Measurements from ENCODE around the gene DDN.

The DDN gene

DNA sequence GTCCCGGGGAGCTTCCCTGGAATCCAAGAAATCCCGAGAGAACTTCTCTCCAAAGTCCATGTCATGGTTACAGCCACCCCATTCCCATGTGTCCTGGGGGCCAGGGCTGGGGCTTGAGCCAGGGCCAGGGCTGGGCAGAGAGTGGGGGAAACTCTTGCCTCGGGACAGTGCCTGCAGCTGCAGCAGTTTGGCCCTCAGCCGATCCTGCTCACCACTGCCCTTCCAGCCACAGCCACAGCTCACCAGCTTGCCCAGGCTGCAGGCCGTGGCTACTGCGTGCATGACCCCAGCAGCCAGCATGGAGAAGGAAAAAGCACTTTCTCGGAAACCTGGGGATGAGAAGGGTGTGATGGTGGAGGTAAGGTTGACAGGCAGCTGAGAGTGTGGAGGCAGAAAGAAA, 31.2 kb downstream of the DDN start:
- no peak for DNase-seq (ENCODE audit: low read depth in 4 of 4, low spot score in 1 of 4)

DNA sequence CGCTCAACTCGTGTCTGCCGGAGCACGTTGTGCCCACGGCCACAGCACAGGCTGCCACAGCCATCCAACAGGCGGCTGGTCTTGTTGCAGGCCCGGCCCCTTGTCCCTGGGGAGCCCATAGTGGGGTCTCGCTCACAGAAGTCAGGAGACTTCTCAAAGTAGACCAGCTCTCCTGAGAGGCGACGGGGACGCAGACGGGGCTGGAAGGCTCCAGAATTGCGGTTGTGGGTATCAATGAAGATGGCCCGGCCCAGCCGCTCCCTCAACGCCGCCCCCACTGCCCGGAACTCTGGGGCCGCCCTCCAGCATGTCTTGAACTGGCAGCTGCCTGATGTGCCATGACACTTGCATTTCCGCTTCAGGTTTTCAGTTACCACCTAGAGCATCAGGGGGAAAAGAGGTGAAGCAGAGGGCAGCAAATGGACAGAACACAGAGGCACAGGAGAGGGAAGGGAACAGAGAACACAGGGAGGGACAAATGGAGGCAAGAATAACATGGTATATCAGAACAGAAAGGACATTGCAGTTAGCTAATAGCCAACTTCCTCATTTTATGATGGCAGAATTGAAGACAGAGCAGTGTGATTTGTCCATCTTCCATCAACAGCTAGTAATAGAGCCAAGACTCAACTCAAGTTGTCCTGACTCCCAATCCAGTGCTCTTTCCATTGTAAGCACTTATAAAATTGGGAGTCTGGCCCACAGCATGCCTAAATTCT, 32.8 kb downstream of the DDN start:
- no peak for DNase-seq (ENCODE audit: low read depth in 4 of 4, low spot score in 1 of 4)

- DNase-seq (ENCODE audit: low read depth in 4 of 4, low spot score in 1 of 4): no peak
These were observed 33.8 kb downstream of the DDN start for GRCh38 chr12:48965298-48965838.

- DNase-seq (ENCODE audit: low read depth in 4 of 4, low spot score in 1 of 4): no peak
These were observed 37.4 kb downstream of the DDN start for GRCh38 chr12:48961801-48962200.

DNA sequence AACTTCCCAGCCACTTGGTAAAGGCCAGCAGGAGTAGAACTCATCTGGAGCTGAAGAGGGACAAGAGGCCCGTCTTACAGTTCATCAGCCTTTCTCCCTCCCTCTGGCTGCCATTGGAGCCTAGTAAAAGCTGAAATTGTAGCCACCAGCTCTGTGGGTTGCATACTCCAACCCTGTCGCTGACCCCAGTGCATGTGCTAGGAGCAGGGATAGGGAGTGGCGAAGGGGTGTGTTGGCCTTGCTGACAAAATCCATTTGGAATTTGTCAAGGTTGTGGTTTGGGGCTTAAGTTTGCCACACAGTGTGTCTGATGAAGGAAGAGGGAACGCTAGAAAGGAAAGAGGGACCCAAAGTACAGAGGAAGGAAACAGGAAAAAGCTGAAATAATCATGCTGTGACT, 37.8 kb downstream of the DDN start:
- no peak for DNase-seq (ENCODE audit: low read depth in 4 of 4, low spot score in 1 of 4)

DNA sequence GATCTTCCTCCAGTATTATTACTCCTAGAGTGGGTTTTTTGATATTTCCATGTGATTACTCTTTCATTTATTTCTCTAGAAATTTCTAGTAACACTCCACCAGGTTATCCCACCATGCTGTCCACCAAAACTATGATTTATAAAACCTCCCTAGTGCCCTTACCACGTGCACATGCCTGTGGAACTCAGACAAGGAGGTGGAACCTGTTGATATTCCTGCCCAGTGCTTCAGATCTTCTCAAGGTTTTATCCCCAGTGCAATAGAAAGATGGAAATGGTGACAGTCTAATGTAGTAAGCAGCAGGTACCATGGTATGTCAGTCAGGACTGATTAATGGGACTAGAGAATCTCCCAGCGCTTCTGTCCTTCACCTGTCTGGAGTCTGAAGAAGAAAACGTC, 38.3 kb downstream of the DDN start:
- no peak for DNase-seq (ENCODE audit: low read depth in 4 of 4, low spot score in 1 of 4)

GRCh38 chr12:48958049-48958388, 41.2 kb downstream of the DDN start:
- no peak for DNase-seq (ENCODE audit: low read depth in 4 of 4, low spot score in 1 of 4)

- peak; percentile 79 to 91 (median 88) for DNase-seq (ENCODE audit: low read depth in 4 of 4, low spot score in 1 of 4)
These were observed 41.8 kb downstream of the DDN start, which contains the start of gene ARF3 for GRCh38 chr12:48957141-48958048. TSS of gene ARF3 (minus strand) at chr12:48957487. CDS start at chr12:48941095, 16,392 bp downstream.

- no peak for DNase-seq (ENCODE audit: low read depth in 4 of 4, low spot score in 1 of 4)
These were observed 42.7 kb downstream of the DDN start for GRCh38 chr12:48956279-48957140.

GRCh38 chr12:48954841-48955501, 44.2 kb downstream of the DDN start:
- DNase-seq (ENCODE audit: low read depth in 4 of 4, low spot score in 1 of 4): no peak

DNA sequence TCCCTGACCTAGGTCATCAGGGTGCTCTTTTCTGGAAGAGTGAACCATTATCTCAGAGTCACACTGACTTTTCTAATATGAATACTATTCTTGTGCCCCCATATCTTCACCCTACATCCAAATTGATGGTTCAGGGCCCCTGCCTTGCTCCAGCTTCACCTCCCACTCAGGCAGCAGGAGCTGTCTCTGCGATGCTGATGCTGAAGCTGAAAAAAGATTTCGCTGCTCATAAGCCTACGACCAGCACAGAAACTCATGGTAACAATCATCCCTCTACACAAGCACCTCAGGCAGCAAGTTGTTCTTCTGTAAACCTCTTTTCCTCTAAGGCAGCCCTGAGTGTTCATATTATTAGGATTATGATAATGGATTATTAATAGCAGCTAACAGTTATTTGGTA, 45.1 kb downstream of the DDN start:
- DNase-seq (ENCODE audit: low read depth in 4 of 4, low spot score in 1 of 4): no peak

GRCh38 chr12:48952691-48953090, 46.5 kb downstream of the DDN start:
- DNase-seq (ENCODE audit: low read depth in 4 of 4, low spot score in 1 of 4): no peak

DNA sequence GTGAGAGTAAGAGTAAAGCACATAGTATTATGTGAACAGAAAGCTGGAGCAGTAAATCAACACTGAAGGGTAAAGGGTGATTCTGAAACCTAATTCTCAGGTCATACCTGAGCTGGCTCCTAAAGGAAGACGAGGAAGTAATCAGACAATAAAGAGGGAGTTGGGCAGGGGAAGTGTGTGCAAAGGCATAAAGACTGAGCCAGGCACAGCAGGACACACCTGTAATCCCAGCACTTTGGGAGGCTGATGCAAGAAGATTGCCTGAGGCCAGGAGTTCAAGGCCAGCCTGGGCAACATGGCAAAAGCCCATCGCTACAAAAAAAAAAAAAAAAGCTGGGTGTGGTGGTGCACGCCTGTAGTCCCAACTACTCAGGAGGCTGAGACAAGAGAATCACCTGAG, 51.4 kb downstream of the DDN start:
- DNase-seq (ENCODE audit: low read depth in 4 of 4, low spot score in 1 of 4): no peak

DNA sequence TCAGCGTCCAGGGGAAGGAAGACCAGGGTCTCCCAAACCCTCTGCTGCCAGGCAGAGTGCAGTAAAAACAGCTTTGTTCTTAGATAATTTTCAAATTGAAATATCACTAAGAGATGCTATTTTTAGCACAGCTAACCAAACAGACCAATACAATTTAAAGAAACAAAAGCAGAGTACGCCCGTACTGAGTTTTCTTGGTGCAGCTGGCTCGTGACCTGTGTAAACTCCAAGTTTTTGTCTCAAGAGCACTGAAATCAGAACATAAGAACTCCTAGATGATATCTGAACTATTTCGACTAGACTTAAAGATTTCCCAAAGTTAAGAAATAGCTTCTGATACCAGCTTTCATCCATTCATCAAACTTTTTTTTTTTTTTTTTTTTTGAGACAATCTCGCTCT, 52.2 kb downstream of the DDN start:
- DNase-seq (ENCODE audit: low read depth in 4 of 4, low spot score in 1 of 4): no peak

- DNase-seq (ENCODE audit: low read depth in 4 of 4, low spot score in 1 of 4): no peak
These were observed 53.0 kb downstream of the DDN start for GRCh38 chr12:48946205-48946604.
